Dedifferentiated amniotic fluid mesenchymal stem cell (primary cell): ENCODE results near the gene PHF21A.

Experiments
- DNase-seq: peaks from one replicate; pipeline ENCODE4 v3.0.0-alpha.2; 2016; ENCODE audit errors: extremely low spot score

Gene PHF21A

DNA sequence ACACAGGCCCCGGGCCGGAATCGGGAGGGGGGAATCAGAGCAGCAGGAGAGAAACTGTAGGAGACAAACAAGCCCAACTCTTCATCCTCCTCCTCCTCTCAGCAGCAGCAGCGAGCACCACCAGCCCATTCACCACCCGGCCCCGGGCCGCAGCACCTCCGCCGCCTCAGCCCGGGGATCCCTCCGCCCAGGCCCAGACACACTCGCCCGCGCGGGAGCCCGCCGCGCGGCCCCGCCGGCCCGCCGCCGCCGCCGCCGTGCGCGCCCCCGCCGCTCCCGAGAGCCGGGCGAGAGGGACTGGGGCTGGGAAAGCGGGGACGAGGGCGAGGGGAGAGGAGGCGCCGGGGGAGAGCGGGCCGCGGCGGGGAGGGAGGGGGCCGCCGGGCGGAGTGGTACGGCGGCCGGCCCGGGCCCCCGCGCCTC is at the start of gene PHF21A:
Gene PHF21A (minus strand): TSS at position 154 of the 423 bp plus-strand sequence. CDS start 37,235 bp downstream, outside the sequence.
- peak; percentile 91 for DNase-seq

DNA sequence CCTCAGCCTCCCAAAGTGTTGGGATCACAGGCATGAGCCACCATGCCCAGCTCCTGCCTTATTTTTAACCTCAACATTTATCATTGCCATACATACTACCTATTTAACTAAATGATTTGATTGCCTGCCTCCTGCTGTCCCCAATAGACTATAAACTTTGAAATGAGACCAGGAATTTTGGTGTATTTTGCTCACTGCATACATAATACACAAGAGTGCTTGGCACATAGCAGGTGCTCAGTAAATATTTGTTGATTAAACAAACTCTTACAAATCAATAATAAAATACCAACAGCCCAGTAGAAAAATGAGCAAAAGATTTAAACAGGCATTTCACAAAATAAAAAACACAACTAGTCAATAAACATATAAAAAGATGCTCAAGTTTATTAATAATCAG is 49.5 kb upstream of the PHF21A start:
- DNase-seq, result no peak

DNA sequence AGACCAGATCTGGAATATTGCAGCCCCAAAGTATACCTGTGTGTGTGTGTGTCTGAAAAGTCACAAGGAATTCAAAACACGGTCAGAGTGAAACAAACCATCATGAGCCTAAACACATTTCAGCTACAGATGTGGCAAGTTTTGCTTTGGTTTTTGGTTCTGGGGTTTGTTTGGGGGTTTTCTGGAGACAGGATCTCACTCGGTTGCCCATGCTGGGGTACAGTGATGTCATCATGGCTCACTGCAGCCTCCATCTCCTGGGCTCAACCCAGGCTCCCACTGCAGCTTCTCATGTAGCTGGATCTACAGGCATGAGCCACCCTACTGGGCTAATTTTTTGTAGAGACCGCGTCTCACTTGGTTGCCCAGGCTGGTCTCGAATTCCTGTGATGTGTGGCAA is 41.4 kb upstream of the PHF21A start:
- no peak for DNase-seq

DNA sequence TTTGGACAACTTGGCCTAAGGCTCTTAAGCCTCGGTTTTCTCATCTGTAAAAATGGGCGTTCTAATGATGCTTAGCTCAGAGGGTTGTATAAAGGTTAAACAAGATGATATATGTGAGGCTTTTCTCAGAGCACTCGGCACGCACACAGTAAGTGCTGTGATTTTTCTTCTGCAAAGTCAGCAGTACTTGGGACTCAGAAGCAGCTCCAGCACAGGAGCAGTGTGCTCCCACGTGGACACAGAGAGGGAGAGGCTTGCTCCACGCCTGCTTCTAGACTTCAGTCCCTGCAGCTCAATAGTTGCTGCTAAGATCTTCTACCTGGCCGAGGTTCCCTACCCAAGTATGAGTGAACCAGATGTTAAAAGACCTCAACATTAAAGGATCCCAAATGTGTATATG is 39.9 kb upstream of the PHF21A start:
- DNase-seq, result no peak

DNA sequence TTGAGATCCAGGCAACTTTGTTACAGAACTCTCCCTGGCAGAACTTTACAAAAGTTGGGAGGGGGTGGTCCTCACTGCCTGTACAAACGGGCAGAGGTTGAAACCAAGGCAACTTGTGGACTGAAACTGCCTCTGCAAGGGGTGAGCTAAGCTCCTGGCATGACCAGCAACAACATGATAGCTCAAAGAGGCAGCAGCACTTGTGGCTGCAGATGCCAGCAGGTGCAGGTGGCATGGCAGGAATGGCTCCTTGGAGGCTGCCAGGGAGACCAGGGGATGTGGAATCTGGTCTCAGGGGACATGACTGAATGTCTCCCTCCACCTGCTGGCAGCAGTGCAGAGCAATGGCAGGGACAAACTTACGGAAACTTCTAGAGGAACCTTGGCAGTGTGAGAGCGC is 38.8 kb upstream of the PHF21A start:
- DNase-seq, result no peak

DNA sequence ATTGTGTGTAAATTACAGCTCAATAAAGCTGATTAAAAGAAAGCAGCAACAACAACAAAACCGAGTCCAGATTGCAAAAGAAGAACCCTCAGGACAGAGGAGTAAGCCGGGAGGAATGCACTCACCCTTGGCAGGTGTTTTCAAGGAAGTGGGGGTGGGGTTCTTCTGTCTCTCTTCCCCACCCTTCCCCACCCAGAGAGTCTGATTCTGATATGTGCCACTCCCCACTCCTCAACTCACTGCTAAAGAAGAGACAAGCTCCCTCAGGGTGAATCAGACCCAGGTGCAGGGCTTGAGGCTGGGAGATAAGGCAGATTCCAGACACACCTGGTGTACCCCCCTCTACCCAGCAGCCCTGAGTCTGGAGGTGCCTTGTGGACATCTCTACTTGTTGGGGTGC is 38.4 kb upstream of the PHF21A start:
- DNase-seq, result no peak

DNA sequence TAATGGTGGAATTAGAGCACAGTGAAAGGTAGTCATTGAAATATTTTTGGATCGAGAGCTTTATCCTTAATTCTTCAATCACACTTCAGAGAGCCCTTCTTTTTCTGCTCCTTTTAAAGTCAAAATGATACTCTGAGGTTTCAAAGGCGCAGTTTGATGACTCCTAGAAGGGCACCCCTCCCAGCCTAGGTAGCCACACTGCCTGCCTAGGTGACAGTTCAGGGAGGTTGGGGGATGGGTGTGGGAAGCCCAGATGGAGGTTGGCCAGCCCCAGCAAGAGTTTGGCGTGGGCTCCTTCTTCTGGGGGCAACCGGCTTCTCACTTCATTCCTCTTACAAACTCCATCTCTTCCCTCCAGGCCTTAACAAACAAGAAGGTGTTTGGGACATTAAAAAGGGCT is 28.6 kb upstream of the PHF21A start:
- DNase-seq, result no peak

DNA sequence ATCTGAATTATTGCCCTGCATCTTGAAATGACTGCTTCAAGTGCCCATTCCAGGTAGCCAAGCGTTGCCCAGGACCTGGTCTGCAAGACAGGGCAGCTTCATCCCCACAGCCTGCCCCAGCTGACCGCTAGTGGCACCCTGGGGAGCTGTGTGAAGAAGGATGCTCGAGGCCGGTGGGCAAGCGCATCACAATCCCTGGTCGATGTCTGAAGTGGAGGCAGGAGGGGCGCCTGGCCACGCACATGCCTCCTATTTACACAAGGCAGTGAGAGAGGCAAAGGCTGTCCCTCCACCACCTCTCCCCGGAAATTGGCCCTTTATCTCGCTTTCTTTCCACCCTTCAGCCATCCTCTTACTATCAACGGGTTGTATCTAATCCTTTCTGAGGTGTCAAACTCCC is 28.1 kb upstream of the PHF21A start:
- no peak for DNase-seq

DNA sequence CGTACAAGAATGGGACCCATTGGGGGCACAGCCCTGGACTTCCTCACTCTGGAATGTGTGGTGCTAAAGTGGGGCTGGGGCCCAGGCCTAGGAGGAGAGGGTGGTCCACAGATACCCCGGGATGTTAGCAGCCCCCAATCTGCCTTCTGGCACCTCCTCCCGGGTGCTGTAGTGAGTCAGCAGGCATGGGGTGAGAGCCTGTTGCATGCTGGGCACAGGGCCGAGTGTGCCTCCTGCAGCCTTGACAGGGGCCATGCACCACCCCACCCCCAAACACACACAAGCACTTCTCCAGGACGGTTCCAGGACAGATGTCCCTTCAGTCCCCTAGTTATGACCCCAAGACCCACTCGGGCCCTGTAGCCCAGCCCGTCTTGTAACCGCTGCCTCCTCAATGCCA is 23.5 kb upstream of the PHF21A start:
- no peak for DNase-seq

DNA sequence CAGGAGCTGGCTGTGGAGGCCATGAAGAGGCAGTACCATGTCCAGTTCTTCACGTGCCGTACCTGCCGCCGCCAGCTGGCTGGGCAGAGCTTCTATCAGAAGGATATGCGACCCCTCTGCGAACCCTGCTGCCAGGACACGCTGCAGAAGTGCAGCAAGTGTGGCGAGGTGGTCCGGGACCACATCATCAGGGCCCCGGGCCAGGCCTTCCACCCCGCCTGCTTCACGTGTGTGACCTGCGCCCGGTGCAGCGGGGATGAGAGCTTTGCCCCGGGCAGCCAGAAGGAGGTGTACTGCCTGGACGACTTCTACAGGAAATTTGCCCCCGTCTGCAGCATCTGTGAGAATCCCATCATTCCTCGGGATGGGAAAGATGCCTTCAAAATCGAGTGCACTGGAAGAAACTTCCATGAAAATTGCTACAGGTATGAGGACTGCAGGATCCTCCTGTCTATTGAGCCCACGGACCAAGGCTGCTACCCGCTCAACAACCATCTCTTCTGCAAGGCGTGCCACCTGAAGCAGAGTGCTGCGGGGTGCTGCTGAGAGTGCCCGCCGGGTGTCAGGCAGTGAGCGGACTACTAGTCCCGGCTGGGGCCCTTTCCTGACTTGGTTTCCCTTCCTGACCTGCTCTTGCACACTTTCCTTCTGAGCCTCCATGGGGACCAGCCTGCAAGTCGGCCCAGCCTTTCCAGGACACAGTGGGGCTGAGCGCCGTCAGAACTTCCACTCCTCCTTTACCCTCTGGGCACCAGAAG is 22.0 kb upstream of the PHF21A start:
- DNase-seq, result no peak

DNA sequence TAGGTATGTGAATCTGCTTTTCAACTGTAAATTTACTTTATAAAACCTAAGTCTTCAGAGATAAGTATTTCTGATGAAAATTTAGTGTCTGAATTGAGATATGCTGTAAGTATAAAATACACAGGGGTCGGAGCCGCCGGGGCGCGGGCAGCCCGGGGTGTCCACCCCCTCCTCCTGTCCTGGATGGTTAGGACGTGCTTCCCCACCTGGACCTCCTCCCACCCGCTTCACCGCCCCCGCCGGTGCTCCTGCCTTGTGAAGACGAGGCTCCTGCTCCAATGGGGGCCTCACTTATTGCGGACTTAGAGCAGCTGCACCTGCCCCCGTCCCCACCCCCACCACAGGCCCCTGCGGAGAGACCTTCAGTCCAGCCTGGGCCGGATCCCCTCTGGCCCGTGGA is 21.3 kb upstream of the PHF21A start:
- no peak for DNase-seq

DNA sequence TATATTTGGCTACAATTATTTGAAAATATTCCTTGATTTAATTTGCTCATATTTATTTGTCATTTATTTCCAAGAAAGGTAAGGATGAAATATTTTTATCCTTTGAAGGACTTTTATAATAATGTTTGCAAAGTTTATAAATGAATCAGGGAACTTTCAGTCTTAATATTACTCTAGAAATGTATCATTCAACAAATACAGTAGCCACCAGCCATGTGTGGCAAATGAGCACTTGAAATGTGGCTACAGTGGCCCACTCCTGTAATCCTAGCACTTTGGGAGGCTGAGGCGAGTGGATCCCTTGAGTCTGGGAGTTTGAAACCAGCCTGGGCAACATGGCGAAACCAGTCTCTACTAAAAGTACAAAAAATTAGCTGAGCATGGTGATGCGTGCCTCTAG is 20.3 kb upstream of the PHF21A start:
- DNase-seq, result no peak

DNA sequence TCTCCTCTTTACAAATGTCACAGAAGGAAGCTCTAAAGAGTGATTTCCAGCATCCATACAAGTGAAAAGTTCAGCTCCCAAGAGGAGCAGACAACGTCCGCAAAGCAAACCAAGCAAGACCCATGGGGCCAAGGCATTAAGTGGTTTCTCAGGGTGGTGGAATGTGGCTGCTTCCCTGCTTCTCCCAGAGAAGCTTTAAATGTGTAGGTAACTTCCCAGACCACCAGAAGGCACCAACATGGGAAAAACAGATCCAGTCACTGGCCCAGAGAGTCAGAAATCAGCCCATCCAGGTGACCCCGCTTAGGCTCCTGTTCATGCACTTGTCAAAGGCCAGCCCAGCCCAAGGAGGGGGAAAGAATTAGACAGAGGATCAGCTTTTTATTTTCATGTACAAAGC is 13.3 kb upstream of the PHF21A start:
- DNase-seq, result no peak

DNA sequence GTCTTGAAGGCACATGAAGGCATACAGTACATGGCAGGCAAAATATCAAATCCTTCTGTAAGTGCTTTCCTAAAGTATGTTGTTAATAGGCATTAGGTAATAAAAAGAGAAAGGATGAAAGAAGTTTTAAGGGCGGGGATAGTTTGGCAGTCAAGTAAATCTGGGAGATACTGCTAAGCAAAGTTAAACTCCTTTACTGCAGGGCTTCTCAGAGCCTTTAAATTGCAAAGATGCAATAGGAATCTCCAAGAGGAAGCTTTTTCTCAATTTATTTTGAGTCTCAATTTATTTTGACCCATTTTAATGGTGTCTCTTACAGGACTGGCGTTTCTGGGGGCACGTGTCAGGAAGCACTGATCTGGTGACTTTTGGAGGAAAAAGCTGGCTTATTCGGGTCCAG is 12.8 kb upstream of the PHF21A start:
- no peak for DNase-seq

DNA sequence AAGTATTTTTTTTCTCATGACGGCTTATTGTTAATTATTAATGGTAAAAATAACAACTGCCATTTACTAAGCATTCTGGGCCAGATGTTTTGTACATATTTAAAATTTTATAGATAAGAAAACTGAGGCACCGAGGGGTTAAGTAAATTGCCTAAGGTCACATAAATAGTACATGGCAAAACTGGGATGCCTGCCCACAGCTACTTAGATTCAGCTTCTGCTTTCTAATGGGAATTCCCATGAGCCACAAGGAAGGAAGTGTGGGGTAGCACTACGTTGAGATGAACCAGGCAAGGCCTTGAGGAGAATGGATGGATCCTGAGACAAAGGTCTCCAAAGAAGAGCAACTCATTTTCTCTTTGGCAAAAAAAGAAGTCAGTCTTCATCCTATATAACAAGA is 11.9 kb upstream of the PHF21A start:
- no peak for DNase-seq

DNA sequence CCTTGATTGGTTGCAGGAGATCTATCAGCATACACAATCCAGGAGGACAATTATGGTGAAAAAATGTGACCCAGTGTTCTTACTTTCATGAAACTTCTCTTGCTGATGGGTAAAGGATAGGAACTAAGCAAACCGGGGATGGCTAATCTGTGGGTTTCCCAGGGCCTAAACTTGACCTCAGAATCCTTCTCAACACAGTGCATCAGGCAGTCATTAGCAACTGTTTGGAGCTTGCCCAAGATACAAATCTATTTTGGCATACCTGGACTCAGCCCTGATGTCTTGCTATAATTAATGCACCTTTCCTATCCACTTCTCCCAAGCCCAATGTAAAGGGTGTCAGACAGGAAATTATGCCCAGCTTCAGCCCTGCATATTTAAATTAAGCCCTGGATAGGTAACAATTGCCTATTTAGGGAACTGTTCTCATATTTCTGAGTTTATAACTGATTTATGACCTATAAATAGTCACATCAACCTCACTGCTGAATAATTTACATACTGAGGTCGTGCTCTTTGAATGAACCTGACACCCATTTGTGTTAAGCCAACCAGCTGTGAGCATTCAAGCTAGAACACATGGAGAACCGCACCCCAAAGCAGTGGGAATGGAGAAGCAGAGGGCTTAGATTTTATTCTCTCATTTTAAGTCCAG is 9.2 kb upstream of the PHF21A start:
- DNase-seq, result no peak

DNA sequence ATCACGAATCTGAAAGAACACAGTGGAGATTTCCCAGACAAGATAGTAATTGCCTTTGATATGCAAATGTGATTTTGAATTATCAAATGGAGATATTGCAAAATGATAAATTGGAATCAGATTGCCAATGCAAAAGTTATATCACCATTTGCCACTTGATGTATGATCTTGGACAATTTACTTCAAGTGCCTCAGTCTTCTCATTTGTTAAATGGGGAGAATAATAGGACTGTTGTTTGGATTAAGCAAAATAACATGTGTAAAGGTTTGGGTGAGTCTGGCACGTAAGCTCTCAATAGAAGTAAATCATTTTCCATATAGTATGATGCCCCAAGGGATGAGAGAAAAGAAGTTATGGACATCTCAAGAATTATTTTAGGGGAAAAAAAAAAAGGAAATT is 7.9 kb upstream of the PHF21A start:
- no peak for DNase-seq

DNA sequence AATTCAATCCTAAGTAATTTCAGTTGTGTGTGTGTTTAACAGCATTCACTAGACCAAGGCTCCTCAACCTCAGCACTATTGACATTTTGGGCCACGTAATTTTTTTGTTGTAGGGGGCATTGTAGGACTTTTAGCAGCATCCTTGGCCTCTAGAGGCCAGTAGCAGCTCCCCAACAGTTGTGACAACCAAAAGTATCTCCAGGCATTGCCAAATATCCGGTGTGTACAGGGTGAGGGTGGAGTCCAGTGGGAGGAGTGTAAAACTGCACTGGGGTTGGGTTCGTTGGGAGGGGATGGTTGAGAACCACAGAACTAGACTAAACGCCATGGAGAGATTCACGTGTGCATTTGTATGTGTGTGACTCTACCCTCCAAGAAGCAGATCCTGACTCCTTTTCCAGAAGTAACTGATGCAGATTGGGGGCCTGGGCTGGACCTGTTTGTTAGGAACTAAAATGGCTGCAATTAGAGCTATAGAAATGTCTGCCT is 5.9 kb upstream of the PHF21A start:
- DNase-seq, result peak; percentile 22

DNA sequence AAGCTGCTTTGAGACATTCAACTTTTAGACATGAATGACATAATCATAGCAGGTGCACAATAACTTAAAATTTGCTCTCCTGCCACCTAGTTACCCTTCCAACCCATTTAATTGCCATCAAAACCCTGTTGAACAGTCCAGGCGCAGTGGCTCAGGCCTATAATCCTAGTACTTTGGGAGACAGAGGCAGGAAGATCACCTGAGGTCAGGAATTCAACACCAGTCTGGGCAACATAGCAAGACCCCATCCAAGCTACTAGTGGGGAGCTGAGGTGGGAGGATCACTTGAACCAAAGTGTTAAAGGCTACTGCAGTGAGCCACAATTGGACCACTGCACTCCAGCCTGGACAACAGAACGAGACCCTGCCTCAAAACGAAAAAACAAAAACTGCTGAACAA is 4.0 kb upstream of the PHF21A start:
- no peak for DNase-seq

DNA sequence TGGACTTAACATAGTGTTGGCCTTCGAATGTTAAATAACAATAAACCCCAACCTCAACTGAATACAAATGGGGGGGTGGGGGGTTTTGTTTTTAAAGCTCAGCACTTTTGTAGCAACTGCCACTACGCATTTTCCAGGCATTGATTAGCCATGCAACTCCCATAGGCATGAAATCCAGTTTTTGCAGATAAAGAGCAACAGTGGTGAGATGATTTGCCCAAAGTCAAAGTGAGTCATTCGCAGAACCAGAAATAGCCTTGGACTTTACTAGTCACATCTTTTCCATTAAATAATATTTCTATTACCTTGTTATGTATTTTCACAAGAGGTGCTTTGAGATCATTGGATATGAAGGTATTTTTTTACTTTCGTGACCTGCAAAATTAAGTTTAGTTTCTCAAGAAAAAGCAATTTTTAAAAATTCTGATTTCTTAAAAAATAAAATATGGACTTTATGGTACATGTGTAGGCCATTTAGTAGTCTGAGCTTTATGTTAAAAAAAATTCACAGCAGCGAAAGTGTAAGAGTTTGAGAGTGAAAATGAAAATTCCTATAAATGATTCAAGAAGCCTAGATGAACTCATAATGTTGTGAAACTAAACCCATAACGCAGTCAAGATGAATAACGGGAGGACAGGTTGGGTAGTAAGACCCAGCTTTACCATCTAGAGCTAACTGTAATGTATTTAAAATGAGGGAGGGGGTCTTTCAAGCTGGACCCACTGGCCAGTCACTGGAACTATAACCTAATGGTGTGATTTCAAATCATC is 1.9 kb upstream of the PHF21A start:
- no peak for DNase-seq

DNA sequence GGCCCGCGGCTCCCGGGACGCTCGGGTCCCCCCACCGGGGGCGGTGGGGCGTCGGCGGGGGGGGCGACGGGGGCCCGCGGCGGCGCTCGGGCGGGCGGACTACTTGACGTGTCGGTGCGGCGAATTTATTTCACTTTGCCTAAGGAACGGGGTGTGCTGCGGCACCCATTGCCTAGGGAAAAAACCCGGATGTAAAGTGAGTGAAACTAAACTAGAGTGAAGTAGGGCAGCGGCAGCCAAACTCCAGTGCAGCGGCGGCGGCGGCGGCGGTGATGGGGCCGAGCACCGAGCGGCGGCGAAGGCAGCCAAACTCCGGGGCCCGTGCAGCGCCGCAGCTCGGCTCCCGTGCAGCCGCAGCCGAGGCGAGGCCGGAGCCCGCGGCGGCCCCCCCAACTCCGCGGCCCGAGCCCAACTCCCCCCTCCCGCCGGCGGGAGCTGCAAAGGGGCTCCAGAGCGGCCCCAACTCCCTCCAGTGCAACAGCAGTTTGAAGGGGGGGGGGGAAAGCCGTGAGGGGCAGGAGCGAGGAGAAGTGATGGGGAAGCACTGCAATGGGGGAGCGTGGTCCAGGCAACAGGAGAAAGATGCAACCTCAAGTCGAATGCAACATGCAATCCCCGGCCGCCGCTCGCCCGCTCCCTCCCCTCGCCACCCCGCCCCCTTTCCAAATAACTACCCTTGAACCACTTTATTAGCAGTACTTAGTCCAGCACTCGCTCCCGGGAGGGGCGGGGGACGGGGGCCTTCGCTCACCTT is 647 bp upstream of the PHF21A start:
- DNase-seq, result peak; percentile 89
